Stimulated activated CD4-positive, alpha-beta T cell treated with anti-CD3 and anti-CD28 coated beads, Interleukin-12 subunit alpha, Interleukin-12 subunit beta, amount 100 ng/mL, for 48 hours (primary cell): ENCODE measurements around the gene FGD4.
"Not testable (repeated sequence)": the region's sequence is repeated elsewhere in the genome, so short reads cannot be mapped to it uniquely, and the experiment has no call there.

Experiments used
- DNase-seq, 3 donors: peaks; one replicate each; pipeline ENCODE4 v3.0.0-alpha.2; 2020; ENCODE audit warnings: low read depth in 2 of 3, low spot score in 1 of 3

The FGD4 gene

GRCh38 chr12:32489070-32489469 is 89.7 kb downstream of the FGD4 start:
- DNase-seq, result no peak

GRCh38 chr12:32490801-32491200 is 91.4 kb downstream of the FGD4 start:
- no peak for DNase-seq

- DNase-seq, result no peak
Observed at GRCh38 chr12:32493282-32493681, 93.9 kb downstream of the FGD4 start.

- no peak for DNase-seq
Observed at GRCh38 chr12:32494656-32495055, 95.3 kb downstream of the FGD4 start.

GRCh38 chr12:32496946-32497345 is 97.6 kb downstream of the FGD4 start:
- no peak for DNase-seq

- DNase-seq, result no peak
Observed at GRCh38 chr12:32497864-32498263, 98.5 kb downstream of the FGD4 start.

- DNase-seq, result no peak
Observed at GRCh38 chr12:32499048-32499447, 99.7 kb downstream of the FGD4 start.

GRCh38 chr12:32501835-32502333 is 102.5 kb downstream of the FGD4 start:
- no peak for DNase-seq

GRCh38 chr12:32502693-32503502 is 103.5 kb downstream of the FGD4 start:
- no peak for DNase-seq

- no peak for DNase-seq
Observed at GRCh38 chr12:32503730-32504129, 104.4 kb downstream of the FGD4 start.

GRCh38 chr12:32504591-32504990 is 105.2 kb downstream of the FGD4 start:
- no peak for DNase-seq

GRCh38 chr12:32505067-32505945 is 105.9 kb downstream of the FGD4 start:
- no peak for DNase-seq

- DNase-seq, result not testable (repeated sequence)
Observed at GRCh38 chr12:32507096-32507941, 108.0 kb downstream of the FGD4 start.

- no peak for DNase-seq
Observed at GRCh38 chr12:32507942-32508320, 108.6 kb downstream of the FGD4 start.

GRCh38 chr12:32508626-32509025 is 109.3 kb downstream of the FGD4 start:
- DNase-seq, result no peak

- DNase-seq, result no peak
Observed at GRCh38 chr12:32509328-32510091, 110.2 kb downstream of the FGD4 start.

GRCh38 chr12:32511976-32512375 is 112.6 kb downstream of the FGD4 start:
- DNase-seq, result not testable (repeated sequence)

GRCh38 chr12:32512379-32512778 is 113.0 kb downstream of the FGD4 start:
- DNase-seq, result no peak

GRCh38 chr12:32512910-32513309 is 113.6 kb downstream of the FGD4 start:
- no peak for DNase-seq

GRCh38 chr12:32515137-32515873 is 115.9 kb downstream of the FGD4 start:
- DNase-seq, result no peak
